Sigmoid colon (tissue), 4 donors: ENCODE results near the gene TRIP13.

Source experiments
- EP300 ChIP-seq, 4 donors: sonication (generic); formaldehyde crosslinking; IDR thresholded peaks; one replicate each; pipeline ENCODE4 v1.6.1; 2017; ENCODE audit warnings: antibody characterized with exemption in 4 of 4
- POLR2A ChIP-seq, 2 donors: fragments of 450-650 bp; IDR thresholded peaks; one replicate each; pipeline ENCODE4 v1.6.1; 2016; ENCODE audit warnings: antibody characterized with exemption in 2 of 2, mild to moderate bottlenecking in 2 of 2, moderate library complexity in 2 of 2
- POLR2AphosphoS5 ChIP-seq, 4 donors: sonication (generic); formaldehyde crosslinking; IDR thresholded peaks; one replicate each; pipeline ENCODE4 v1.6.1; 2017; ENCODE audit warnings: antibody characterized with exemption in 4 of 4
- TF ChIP-seq, protein P1 (sequence below), 4 experiments: fragments of 450-650 bp in 3 of 4; fragments of 200-600 bp in 1 of 4; IDR thresholded peaks; one replicate each; pipeline ENCODE4 v1.5.1; 2016 to 2019; ENCODE audit warnings: antibody characterized with exemption in 4 of 4, mild to moderate bottlenecking in 3 of 4, moderate library complexity in 2 of 4

GRCh38 chr5:863244-863805 is 29.4 kb upstream of the TRIP13 start:
- TF ChIP-seq, protein P1, sequence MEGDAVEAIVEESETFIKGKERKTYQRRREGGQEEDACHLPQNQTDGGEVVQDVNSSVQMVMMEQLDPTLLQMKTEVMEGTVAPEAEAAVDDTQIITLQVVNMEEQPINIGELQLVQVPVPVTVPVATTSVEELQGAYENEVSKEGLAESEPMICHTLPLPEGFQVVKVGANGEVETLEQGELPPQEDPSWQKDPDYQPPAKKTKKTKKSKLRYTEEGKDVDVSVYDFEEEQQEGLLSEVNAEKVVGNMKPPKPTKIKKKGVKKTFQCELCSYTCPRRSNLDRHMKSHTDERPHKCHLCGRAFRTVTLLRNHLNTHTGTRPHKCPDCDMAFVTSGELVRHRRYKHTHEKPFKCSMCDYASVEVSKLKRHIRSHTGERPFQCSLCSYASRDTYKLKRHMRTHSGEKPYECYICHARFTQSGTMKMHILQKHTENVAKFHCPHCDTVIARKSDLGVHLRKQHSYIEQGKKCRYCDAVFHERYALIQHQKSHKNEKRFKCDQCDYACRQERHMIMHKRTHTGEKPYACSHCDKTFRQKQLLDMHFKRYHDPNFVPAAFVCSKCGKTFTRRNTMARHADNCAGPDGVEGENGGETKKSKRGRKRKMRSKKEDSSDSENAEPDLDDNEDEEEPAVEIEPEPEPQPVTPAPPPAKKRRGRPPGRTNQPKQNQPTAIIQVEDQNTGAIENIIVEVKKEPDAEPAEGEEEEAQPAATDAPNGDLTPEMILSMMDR (IDR thresholded peaks at IDR 0.05): no peak
- TF ChIP-seq POLR2A (IDR thresholded peaks at IDR 0.05): no peak
- TF ChIP-seq POLR2AphosphoS5 (IDR thresholded peaks at IDR 0.05): no peak
- no peak for TF ChIP-seq EP300 (IDR thresholded peaks at IDR 0.05)
